ENCODE data around the gene APEX2.

GRCh38 chrX:54979432-54979831, 20.7 kb upstream of the APEX2 start:
- no peak for TF ChIP-seq CTCF (IDR thresholded peaks at IDR 0.05)
- TF ChIP-seq POLR2A (IDR thresholded peaks at IDR 0.05): no peak
